Keratinocyte (primary cell): ENCODE results near the gene ARL11. TPM values are rescaled to one million over a fixed set of nuclear protein-coding genes. Genes with fewer than 3 reads are reported as not detected.

ENCODE experiments used
- DNase-seq: peaks from one replicate; pipeline ENCODE4 v3.0.0-alpha.2; 2011; ENCODE audit warnings: low read depth, missing footprints, low spot score
- FAIRE-seq: peaks from 2 replicates; lab custom pipeline; 2011; peaks lifted over from hg19 to GRCh38; lab: Jason Lieb, UNC
- H2AFZ ChIP-seq: 2 replicates; pipeline ENCODE4 v1.6.0; 2012; ENCODE audit warnings: low read length, control low read depth, inconsistent platforms; ENCODE audit not compliant: control insufficient read depth
- H3K27ac ChIP-seq: 2 replicates; pipeline ENCODE4 v1.5.1; 2011; ENCODE audit warnings: low read length; ENCODE audit not compliant: control insufficient read depth, insufficient read depth
- H3K27me3 ChIP-seq: 3 replicates; pipeline ENCODE4 v1.6.0; 2011; ENCODE audit warnings: low read length; ENCODE audit not compliant: control insufficient read depth, insufficient read depth; ENCODE audit errors: extremely low read depth
- H3K36me3 ChIP-seq, 2 experiments: 2 replicates in 1 of 2; 3 replicates in 1 of 2; pipeline ENCODE4 v1.5.1; 2011; ENCODE audit warnings: low read length in 2 of 2, mild to moderate bottlenecking in 1 of 2; ENCODE audit not compliant: control insufficient read depth in 2 of 2, insufficient read depth in 2 of 2; ENCODE audit errors: extremely low read depth in 1 of 2
- H3K4me1 ChIP-seq: 3 replicates; pipeline ENCODE4 v1.5.1; 2011; ENCODE audit warnings: low read length; ENCODE audit not compliant: control insufficient read depth, insufficient read depth; ENCODE audit errors: extremely low read depth
- H3K4me2 ChIP-seq: 3 replicates; pipeline ENCODE4 v1.6.0; 2011; ENCODE audit warnings: low read depth, low read length; ENCODE audit not compliant: control insufficient read depth, insufficient read depth; ENCODE audit errors: extremely low read depth
- H3K4me3 ChIP-seq, 3 experiments: fragments of 200-600 bp in 1 of 3; sonication (generic) in 1 of 3; 2 replicates in 2 of 3; 3 replicates in 1 of 3; pipeline ENCODE4 v1.5.1; 2011 to 2016; ENCODE audit warnings: low read length in 3 of 3, mild to moderate bottlenecking in 3 of 3, control low read depth in 2 of 3, inconsistent platforms in 1 of 3, low read depth in 1 of 3, mixed read lengths in 1 of 3, mixed run types in 1 of 3, moderate library complexity in 1 of 3; ENCODE audit not compliant: control insufficient read depth in 2 of 3, insufficient read depth in 2 of 3; ENCODE audit errors: extremely low read depth in 1 of 3
- H3K79me2 ChIP-seq: 2 replicates; pipeline ENCODE4 v1.6.0; 2012; ENCODE audit warnings: low read length; ENCODE audit not compliant: control insufficient read depth, insufficient read depth
- H3K9ac ChIP-seq: 3 replicates; pipeline ENCODE4 v1.6.0; 2011; ENCODE audit warnings: low read length; ENCODE audit not compliant: control insufficient read depth, insufficient read depth; ENCODE audit errors: extremely low read depth
- H3K9me1 ChIP-seq: 3 replicates; pipeline ENCODE4 v1.6.0; 2011; ENCODE audit warnings: low read length; ENCODE audit not compliant: control insufficient read depth, insufficient read depth; ENCODE audit errors: extremely low read depth
- H3K9me3 ChIP-seq: 2 replicates; pipeline ENCODE4 v1.5.1; 2012; ENCODE audit warnings: low read depth, low read length; ENCODE audit not compliant: control insufficient read depth
- H4K20me1 ChIP-seq: 3 replicates; pipeline ENCODE4 v1.6.0; 2011; ENCODE audit warnings: low read length; ENCODE audit not compliant: control insufficient read depth, insufficient read depth; ENCODE audit errors: extremely low read depth
- EZH2 ChIP-seq: IDR thresholded peaks from one replicate; pipeline ENCODE4 v1.6.1; 2012; ENCODE audit warnings: inconsistent platforms, mild to moderate bottlenecking, low read length, moderate library complexity
- dilution Hi-C: fragments of 300-500 bp; cut with MboI; formaldehyde crosslinking; loops from one replicate; pipeline ENCODE4 v1.7.0; 2020; ENCODE audit warnings: low sequenced_read_pairs; ENCODE audit not compliant: extremely low pct_ligation_motif_present
- polyA plus RNA-seq, 5 experiments: library from polyadenylated mRNA; depleted of rRNA in 3 of 5; stranded (reverse) in 3 of 5; stranded (forward) in 1 of 5; unstranded in 1 of 5; fragments of >200 nt; gene quantifications; 1 replicate in 1 of 5; 2 replicates in 3 of 5; 3 replicates in 1 of 5; pipeline versions ENCODE4 v1.2.1 to v1.2.3, GENCODE V29; 2011 to 2012; ENCODE audit warnings: missing spikeins in 2 of 5, low read depth in 1 of 5, low replicate concordance in 1 of 5
- TF ChIP-seq, protein P1 (sequence below), 3 experiments: IDR thresholded peaks in 1 of 3; conservative IDR thresholded peaks in 1 of 3; optimal IDR thresholded peaks in 1 of 3; 2 replicates in 2 of 3; 3 replicates in 1 of 3; pipeline versions ENCODE3 to v1.5.1; 2011; ENCODE audit warnings: low read length in 3 of 3, mild to moderate bottlenecking in 3 of 3, moderate library complexity in 2 of 3, control low read depth in 1 of 3, inconsistent platforms in 1 of 3; ENCODE audit not compliant: insufficient read depth in 2 of 3; ENCODE audit errors: extremely low read depth in 1 of 3

Gene ARL11
- polyA plus RNA-seq, 1 donor (not counting 4 experiments of a cell fraction or from before 2014, with no cell fraction given) = 0.55 TPM

DNA sequence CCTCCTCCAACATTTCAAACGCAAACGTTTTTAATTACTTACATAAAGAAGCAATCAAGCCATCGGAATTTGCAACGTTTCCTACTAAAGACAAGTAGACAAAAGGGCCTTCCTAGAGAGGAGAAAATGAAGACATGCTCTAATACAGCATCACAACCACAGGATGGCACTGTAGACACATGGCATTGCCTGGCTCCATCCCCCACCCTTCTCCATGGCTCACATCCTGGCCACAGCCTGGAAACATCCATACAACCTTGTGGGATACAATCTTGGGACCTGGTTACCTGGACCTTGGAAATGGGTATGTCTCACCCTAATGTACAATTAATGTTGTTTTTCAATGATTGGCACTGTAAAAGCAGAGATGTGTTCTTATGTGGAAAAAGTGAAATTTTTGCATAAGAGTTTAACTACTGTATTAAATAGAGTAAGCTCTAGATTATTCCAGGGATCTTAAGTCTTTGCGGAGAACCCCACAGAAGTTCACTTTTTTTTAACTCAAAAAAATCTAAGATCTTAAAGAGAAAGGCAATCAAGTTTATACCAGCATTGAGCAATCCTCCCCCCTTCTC lies 41.5 kb downstream of the ARL11 start:
- H3K4me2 ChIP-seq = no peak overlapping the region
- peak; percentile 83 for FAIRE-seq
- TF ChIP-seq, protein P1, sequence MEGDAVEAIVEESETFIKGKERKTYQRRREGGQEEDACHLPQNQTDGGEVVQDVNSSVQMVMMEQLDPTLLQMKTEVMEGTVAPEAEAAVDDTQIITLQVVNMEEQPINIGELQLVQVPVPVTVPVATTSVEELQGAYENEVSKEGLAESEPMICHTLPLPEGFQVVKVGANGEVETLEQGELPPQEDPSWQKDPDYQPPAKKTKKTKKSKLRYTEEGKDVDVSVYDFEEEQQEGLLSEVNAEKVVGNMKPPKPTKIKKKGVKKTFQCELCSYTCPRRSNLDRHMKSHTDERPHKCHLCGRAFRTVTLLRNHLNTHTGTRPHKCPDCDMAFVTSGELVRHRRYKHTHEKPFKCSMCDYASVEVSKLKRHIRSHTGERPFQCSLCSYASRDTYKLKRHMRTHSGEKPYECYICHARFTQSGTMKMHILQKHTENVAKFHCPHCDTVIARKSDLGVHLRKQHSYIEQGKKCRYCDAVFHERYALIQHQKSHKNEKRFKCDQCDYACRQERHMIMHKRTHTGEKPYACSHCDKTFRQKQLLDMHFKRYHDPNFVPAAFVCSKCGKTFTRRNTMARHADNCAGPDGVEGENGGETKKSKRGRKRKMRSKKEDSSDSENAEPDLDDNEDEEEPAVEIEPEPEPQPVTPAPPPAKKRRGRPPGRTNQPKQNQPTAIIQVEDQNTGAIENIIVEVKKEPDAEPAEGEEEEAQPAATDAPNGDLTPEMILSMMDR (optimal IDR thresholded peaks at IDR 0.05 in 1 of 3, IDR thresholded peaks at IDR 0.05 in 1 of 3, conservative IDR thresholded peaks at IDR 0.05 in 1 of 3; ENCODE audit: extremely low read depth in 1 of 3, insufficient read depth in 2 of 3, low read length in 3 of 3) = peak; percentile 79 to 97 (median 90)
- TF ChIP-seq EZH2 = no peak
- peaks cover 12 to 16% of the 10 kb centered on the region in 2 experiments for H3K36me3 ChIP-seq
- no peaks in the 10 kb centered on the region for H4K20me1 ChIP-seq
- peaks cover 5% of the 10 kb centered on the region for H3K79me2 ChIP-seq
- H3K9me1 ChIP-seq = no peaks in the 10 kb centered on the region
- dilution Hi-C loops = no loop called here
- no peaks in the 10 kb centered on the region for H3K9me3 ChIP-seq
- DNase-seq = no peak
- H3K9ac ChIP-seq = no peak overlapping the region
- H3K27me3 ChIP-seq = no peaks in the 10 kb centered on the region
- H3K4me3 ChIP-seq = no peak overlapping the region
- no peak overlapping the region for H2AFZ ChIP-seq
- H3K27ac ChIP-seq = no peak overlapping the region
- no peaks in the 10 kb centered on the region for H3K4me1 ChIP-seq

DNA sequence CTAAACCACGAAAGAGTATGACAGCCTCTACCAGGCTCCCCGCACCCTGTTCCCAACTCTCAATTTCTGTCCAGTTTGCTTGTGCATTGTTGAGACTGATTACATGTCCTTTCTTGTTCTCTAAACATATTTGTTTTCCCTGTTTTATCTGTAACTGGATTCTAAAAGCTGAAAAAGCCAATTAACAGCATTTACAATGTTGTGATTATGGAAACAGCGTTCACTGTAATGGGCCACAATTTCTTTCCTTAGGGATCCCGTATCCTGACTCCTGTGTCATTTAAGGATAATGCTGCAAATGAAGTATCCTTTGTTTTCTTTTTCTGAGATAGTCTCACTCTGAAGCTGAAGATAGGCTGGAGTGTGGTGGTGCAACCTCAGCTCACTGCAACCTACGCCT lies 42.5 kb downstream of the ARL11 start:
- dilution Hi-C loops = no loop called here
- no peak overlapping the region for H3K27ac ChIP-seq
- no peaks in the 10 kb centered on the region for H3K4me1 ChIP-seq
- H3K9ac ChIP-seq = no peak overlapping the region
- H2AFZ ChIP-seq = no peak overlapping the region
- H3K27me3 ChIP-seq = no peaks in the 10 kb centered on the region
- DNase-seq = no peak
- H3K4me2 ChIP-seq = no peak overlapping the region
- no peaks in the 10 kb centered on the region for H3K9me1 ChIP-seq
- H3K36me3 ChIP-seq = peaks cover 12 to 14% of the 10 kb centered on the region in 2 experiments
- peaks cover 10% of the 10 kb centered on the region for H3K79me2 ChIP-seq
- no peak for TF ChIP-seq EZH2
- TF ChIP-seq, protein P1 (optimal IDR thresholded peaks at IDR 0.05 in 1 of 3, IDR thresholded peaks at IDR 0.05 in 1 of 3, conservative IDR thresholded peaks at IDR 0.05 in 1 of 3; ENCODE audit: extremely low read depth in 1 of 3, insufficient read depth in 2 of 3, low read length in 3 of 3) = no peak
- no peaks in the 10 kb centered on the region for H4K20me1 ChIP-seq
- FAIRE-seq = no peak
- no peaks in the 10 kb centered on the region for H3K9me3 ChIP-seq
- H3K4me3 ChIP-seq = no peak overlapping the region
